ENCODE measurements around the gene C11orf21.

C11orf21 gene

DNA sequence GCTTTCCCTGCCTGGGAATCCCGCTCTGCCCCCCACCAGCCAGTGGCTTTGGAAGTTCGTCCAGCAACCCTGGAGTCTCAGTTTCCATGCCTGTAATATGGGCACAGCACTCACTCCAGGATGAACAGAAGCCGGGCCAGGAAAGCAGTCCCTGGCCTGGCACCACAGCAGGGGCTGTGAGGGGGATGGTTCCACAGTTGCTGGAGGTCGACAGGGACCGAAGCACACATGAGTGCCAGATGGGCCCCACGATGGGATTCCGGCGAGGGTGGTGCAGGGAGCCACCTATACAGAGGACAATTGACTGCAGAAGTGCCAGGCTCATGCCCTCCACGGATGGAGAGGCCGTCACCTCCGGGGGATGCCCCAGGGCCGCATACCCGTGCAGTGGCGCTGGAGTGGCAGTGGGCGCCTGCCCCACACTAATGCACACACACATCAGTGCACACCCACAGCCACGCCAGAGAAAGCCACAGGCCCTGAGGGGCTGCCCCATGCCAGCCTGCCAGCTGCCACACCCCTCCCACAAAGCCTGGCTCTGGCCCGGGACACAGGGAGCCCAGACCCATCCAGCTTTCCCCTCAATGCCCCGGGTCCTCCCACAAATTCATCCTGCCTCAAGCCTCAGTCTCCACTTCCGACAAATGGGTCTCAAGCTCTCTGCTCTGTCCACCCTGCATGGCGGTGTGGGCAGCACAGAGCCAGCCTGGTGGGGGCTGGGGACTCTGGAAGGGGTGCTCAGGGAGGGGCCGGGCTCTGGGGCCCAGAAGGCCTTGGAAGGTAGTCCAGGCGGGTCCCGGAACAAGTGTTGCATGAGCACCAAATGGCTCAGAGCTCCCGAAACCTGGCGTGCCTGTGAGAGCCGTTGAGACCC, 41.0 kb downstream of the C11orf21 start:
- DNase-seq (ENCODE audit: low read depth in 2 of 2) = no peak

DNA sequence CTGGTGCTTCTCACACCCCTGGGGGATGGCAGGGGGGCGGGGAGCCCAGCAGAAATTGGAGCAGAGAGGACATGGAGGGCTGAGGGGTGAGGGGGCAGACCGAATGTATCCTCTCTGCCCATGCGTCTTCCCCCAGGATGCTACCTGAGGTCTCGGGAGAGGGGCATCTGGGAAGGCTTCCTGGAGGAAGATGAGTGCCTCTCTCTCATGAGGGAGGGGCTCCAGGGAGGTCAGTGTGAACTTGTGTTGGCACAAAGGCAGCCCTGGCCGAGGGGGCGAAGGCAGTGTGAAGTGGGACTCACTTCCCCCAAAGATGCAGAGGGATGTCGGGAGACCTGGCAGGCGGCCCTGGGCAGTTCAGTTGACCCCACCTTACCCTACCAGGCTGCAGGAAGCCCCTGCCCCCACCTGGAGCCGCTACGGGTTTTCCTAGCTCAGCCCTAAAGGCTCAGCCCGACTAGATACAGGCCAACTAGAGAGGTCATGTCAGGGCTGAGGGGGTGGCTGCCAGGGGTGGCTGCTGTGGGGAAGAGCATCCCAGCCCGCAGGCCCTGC, 41.7 kb downstream of the C11orf21 start:
- no peak for DNase-seq (ENCODE audit: low read depth in 2 of 2)

DNA sequence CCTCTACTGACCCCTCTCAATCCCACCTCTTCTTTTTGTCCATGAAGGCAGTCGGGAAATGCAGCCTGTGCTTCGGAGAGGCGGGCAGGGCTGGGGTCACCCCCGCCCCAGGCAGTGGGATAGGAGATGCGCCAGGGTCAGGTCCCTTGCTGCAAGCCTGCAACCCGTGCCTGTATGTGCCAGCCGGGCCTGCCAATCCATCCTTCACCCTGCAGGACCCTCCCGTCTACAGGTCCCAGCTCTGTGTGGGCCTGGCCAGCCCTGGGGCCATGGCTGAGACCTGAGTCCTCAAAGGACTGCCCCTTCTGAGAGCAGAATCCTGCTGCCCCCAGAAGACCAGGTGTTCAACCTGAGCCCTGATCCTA, 42.3 kb downstream of the C11orf21 start:
- no peak for DNase-seq (ENCODE audit: low read depth in 2 of 2)

DNA sequence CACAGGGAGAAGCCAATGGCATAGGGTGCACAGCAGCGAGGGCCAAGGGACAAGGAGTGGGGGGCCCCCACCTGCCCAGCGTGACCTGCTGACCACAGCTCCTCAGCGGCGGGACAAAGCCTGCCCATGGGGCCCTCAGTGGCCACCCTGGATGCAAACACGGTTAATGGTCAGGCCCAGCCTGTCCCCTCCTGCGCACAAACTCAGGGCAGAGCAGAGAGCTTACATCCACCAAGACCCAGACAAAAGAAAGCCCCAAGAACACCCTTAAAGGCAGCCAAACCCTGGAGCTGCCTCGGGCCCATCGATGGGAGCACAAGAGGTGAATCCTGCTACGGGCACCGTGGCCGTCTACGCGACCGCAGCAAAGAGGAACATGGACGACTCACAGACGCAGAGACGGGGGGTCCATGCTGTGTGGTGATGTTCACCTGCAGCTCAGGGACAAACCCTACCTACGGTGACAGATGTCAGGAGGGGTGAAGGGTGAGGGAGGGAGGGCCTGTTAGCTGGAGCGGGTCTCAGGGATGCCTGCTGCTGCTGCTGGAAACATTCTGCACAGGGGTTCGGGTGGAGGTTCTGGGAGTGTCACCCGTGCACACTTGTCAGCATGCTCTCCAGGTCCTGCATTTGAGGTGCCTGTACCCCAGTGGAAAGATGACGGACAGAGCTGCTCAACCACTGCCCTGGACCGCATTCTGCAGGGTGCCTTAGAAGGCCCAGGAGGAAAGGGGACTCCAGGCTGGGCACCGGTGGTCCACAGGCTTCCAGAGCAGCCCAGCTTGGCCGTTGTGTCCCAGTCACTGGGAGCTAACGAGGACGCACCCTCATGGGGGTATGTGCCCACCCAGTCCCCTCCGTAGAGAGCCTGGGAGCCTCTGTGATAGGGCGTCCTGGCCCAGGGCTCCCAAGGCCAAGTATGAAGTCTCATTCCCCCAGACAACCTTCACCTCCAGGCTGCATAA, 42.9 kb downstream of the C11orf21 start:
- no peak for DNase-seq (ENCODE audit: low read depth in 2 of 2)

DNA sequence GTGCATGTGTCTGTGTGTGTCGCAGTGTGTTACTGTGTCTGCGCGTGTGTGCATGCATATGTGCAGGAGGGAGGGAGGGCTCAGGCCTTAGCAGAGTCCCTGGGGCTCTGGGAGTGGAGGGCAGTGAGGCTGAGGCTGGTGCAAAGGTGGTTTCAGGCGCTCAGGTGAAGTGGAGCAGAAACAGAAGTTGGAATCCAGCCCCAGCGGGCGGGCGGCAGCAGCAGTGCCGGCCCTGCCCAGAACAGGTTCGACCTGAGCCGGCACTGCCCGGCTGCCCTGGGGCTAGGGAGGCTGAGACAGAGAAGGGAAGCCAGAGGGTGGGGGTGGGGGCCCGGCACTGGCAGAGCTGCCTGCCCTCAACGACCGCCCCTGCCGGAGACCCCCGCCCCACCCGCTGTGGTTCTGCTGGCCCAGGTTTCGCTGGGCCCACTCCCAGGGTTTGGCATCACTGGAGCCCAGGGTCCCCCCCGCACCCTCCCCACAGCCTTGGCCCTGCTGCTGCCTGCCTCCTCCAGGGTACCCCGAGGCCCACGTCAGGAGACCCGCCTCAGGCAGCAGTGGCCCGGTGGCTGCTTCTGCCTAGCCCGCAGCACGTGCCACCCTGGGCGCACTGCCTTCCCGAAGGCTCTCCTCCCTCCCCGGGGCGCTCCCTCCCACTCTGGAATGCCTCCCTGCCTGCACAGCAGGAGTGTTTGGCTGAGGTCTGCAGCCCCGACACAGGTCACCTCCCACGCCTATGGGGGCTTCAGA, 44.6 kb downstream of the C11orf21 start:
- no peak for DNase-seq (ENCODE audit: low read depth in 2 of 2)

DNA sequence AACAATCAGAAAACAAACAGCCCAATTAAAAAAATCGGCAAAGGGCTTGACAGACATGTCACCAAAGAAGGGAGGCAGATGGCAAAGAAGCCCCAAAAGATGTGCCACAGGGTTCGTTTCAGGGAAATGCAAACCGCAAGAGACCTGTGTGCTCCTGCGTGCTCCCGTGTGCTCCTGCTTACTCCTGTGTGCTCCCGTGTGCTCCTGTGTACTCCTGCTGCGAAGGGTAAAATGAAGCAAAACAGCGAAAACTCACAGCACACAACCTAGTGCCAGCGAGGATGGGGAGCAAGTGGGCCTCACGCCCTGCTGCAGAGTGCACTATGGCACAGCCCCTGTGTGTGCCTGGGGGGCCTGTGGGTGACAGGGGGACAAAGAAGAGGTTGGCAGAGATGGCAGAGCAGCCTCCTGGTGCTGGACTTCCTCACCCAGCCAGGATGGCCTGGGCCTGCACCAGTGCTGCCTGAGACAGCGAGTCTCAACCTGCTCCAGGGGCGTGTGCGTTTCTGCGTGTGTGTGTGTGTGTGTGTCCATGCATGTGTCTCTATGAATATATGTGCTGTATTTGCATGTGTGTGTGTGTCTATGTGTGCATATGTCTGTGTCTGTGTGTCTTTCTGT, 45.3 kb downstream of the C11orf21 start:
- no peak for DNase-seq (ENCODE audit: low read depth in 2 of 2)

DNA sequence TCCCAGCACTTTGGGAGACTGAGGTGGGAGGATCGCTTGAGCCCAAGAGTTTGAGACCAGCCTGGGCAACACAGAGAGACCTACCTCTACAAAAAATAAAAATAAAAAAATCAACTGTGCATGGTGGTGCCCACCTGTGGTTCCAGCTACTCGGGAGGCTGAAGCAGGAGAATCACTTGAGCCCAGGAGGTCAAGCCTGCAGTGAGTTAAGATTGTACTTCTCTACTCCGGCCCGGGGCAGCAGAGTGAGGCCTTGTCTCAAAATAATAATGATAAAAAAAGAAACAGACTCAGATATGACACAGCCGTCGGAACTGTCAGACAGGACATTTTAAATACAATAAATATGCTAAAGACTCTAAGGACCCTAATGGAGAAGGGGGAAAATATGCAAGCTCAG, 49.7 kb downstream of the C11orf21 start:
- no peak for DNase-seq (ENCODE audit: low read depth in 2 of 2)

DNA sequence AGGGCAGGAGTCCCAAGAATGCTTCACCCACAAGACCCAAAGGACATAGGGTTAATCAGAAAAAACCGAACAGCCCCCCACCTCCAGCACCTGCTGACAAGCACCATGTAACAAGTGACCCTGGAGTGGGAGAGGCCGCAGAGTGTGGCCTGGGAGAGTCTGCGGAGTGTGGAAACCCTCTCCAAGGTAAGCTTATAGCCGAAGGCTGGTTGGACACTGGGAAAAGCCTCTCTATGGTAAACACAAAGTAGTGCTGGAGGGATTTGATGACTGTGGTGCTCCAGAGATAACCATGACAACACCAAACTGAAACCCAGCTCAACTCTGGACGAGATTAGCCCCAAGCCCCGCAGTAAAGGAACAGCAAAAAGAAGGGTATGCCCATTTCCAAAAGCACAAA, 50.6 kb downstream of the C11orf21 start:
- no peak for DNase-seq (ENCODE audit: low read depth in 2 of 2)

DNA sequence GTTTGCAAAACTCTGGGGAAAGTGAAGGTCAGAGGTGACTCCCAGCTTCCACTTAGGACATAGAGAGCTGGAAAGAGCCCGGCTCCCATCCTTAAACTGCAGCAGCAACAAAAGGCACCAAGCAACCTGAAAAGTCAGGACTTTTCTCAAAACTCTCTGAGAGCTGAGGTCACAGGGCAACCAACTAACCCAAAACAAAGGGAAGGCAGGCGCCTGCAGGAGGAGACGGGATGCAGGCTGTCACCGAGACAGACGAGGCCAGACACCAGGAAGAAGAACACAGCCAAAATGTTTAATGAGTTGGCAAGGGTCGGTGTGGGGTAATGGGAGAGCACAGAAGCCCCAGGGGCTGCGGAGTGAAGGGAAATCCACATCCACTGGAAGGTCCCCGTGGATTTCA, 51.2 kb downstream of the C11orf21 start:
- no peak for DNase-seq (ENCODE audit: low read depth in 2 of 2)

DNA sequence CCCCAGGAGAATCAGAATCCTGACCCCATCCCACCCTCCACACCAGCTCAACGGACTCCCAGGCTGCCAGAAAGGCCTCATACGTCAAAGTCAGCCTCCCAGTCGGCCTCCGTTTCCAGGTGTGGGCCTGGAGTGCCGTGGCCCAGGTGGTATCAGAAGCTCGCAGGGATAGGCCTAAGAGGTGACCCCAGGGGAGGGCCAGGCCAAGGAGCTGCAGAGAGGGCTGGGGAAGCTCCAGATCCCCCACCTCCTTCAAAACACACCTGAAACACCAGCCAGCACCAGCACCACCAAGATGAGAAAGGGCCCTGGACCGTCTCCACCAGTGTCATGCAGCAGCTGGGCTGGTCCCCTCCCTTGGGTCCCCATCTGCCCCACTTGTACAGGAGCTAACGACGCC, 51.7 kb downstream of the C11orf21 start:
- DNase-seq (ENCODE audit: low read depth in 2 of 2) = no peak

DNA sequence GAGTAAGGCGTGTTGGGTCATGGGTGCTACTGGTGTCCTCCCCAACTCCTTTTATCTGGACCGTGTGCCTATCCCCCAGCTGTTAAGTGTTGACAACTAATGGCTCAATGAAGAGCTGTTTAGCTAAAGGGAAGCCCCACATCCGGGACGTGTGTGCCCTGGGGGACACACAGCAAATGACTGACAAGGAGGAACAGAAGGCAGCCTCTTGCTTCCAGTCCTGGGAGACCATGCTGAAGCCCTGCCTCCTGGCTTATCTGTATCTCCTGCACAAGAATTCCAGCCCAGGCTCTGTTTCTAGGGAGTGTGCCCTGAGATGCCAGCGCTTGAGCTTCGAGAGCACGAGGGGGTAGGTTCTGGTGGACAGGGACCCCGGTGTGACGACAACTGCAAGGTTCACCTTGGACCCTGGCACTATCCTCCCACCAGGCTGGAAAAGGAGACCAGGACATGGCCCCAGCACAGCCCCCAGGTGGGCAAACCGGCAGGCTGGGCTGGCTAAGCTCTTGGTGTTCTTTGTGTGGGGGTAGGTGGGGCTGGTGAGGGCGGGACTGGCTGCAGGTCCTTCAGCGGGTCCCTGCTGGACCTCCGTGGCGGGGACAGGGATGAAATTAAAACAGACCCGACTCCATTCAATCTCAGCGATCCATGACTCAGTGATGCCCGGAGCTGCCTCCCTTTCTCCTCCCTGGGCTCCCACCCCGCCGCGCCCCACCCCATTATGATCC, 52.4 kb downstream of the C11orf21 start:
- no peak for DNase-seq (ENCODE audit: low read depth in 2 of 2)

DNA sequence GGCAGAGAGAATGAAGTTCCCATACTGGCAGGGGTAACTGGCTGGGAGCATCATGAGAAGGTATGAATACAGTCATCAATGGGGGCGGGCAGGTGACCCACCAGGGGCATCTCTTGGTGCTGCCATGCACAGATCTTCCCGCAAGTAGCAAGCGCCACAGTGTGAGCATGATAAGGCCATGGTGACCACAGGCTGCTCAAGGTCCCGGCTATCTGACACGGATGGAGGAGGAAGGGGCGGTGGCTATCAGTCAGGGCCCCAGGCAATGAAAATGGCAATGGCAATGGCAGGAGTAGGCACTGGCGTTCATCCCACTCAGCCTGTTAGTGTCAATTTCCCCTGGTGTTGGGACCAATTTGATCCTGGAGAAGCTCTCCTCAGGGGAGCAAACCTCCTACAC, 53.0 kb downstream of the C11orf21 start:
- DNase-seq (ENCODE audit: low read depth in 2 of 2) = no peak

DNA sequence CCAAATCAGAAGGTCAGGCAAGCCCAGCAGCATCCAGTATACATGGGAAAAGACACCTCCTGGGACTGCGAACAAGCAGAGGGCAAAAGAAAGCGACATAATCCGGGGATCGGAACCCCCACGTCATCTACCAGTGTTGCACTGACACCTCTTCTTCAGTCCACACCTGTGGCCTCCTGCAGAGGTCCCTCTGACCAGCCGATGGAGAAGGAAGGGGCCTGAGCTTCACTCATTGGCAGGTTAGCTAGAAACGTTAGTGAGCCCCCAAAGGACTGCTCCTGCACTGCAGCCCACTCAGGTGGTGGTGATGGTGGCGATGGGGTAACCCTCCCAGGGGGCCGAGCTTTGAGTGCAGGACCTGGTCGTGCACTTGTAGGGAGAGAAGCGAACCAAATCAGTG, 53.5 kb downstream of the C11orf21 start:
- no peak for DNase-seq (ENCODE audit: low read depth in 2 of 2)

DNA sequence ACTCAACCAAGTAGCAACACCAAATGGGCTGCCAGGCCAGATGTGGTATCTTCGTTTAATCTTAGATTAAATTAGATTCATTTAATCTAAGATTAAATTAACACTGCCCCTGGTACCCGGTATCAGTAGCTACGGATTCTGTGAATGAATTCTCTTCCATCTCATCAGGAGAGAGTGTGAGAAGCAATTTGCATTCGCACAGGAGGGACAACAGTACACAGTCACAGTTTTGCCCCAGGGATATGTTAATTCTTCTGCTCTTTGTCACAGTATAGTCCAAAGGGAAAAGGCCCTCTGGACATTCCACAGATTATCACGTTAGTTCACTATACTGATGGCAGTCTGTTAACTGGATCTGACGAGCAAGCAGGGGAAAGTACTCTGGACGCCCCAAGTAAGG, 54.2 kb downstream of the C11orf21 start:
- no peak for DNase-seq (ENCODE audit: low read depth in 2 of 2)

All from stimulated activated CD4-positive, alpha-beta T cell treated with anti-CD3 and anti-CD28 coated beads, Interleukin-12 subunit alpha, Interleukin-12 subunit beta, amount 100 ng/mL, for 24 hours (primary cell).